A549 treated with AZD9567 at 1 μM for 4 hours (cell line): Measurements from ENCODE around the gene EVX2. TPM values are rescaled to one million over a fixed set of nuclear protein-coding genes. Genes with fewer than 3 reads are reported as not detected.

Source experiments
- total RNA-seq: library from RNA; stranded (reverse); fragments of 200-300 nt; extraction: Qiagen RNA extraction; gene quantifications from 5 replicates; pipeline ENCODE4 v1.2.3, GENCODE V29; 2022; ENCODE audit not compliant: insufficient read depth

The EVX2 gene
- not detected in 5 replicates for total RNA-seq

GRCh38 chr2:176083796-176084261 is at the start of gene EVX2:
EVX2 (minus strand) TSS chr2:176083962; CDS start chr2:176083776, 186 bp downstream.

GRCh38 chr2:176128982-176129796 is 45.4 kb upstream of the EVX2 start, which contains the start of gene HOXD8:
HOXD8 (plus strand) TSS chr2:176129705; CDS start chr2:176130367, 662 bp downstream.

GRCh38 chr2:176122683-176123410 is 39.1 kb upstream of the EVX2 start, which contains the start of gene HOXD9:
HOXD9 (plus strand) TSS chr2:176122719; CDS start chr2:176122769, 50 bp downstream.

GRCh38 chr2:176115883-176116813 is 32.4 kb upstream of the EVX2 start, which contains the start of gene HOXD10:
HOXD10 (plus strand) TSS chr2:176116778; CDS start chr2:176116834, 56 bp downstream.

GRCh38 chr2:176106581-176107539 is 23.1 kb upstream of the EVX2 start, which contains the start of gene HOXD11:
HOXD11 (plus strand) TSS chr2:176107280; CDS start chr2:176107356, 76 bp downstream.

GRCh38 chr2:176099728-176100546 is 16.2 kb upstream of the EVX2 start, which contains the start of gene HOXD12:
HOXD12 (plus strand) TSS chr2:176099795; CDS start chr2:176099802, 7 bp downstream.

GRCh38 chr2:176092270-176093144 is 8.7 kb upstream of the EVX2 start, which contains the start of gene HOXD13:
HOXD13 (plus strand) TSS chr2:176092721; CDS start chr2:176092891, 170 bp downstream.

Other genes with a start within 250 kb of the EVX2 start
- gene LNPK, start 81.7 kb downstream of the EVX2 start, total RNA-seq, result 11.9 to 49.9 TPM (median 16.8 TPM) in 5 replicates
- gene HOXD13, start 8.8 kb upstream of the EVX2 start, total RNA-seq, result 0.13 to 0.28 TPM (median 0.19 TPM) in 4 of 5 replicates, not detected in the other
- gene HOXD12, start 15.8 kb upstream of the EVX2 start, total RNA-seq, result not detected in 5 replicates
- gene HOXD11, start 23.3 kb upstream of the EVX2 start, total RNA-seq, result 2.6 to 6.6 TPM (median 6.0 TPM) in 5 replicates
- gene HOXD10, start 32.8 kb upstream of the EVX2 start, total RNA-seq, result 2.6 to 6.3 TPM (median 5.4 TPM) in 5 replicates
- gene HOXD9, start 38.8 kb upstream of the EVX2 start, total RNA-seq, result 1.1 to 1.8 TPM (median 1.2 TPM) in 5 replicates
- 4.2 to 5.1 TPM (median 4.5 TPM) in 5 replicates for gene HOXD8, start 45.7 kb upstream of the EVX2 start, total RNA-seq
- gene HOXD4, start 67.6 kb upstream of the EVX2 start, total RNA-seq, result 0.28 to 0.52 TPM (median 0.40 TPM) in 4 of 5 replicates, not detected in the other
- 0.10 to 0.17 TPM (median 0.13 TPM) in 3 of 5 replicates, not detected in the others for gene HOXD3, start 73.3 kb upstream of the EVX2 start, total RNA-seq
- 0.12 to 0.20 TPM (median 0.16 TPM) in 4 of 5 replicates, not detected in the other for gene HOXD1, start 104.7 kb upstream of the EVX2 start, total RNA-seq
- gene MTX2, start 185.5 kb upstream of the EVX2 start, total RNA-seq, result 41.9 to 56.5 TPM (median 43.7 TPM) in 5 replicates